Fibroblast of lung (primary cell): ENCODE data around the gene CASP6. TPM values are rescaled to one million over a fixed set of nuclear protein-coding genes. Genes with fewer than 3 reads are reported as not detected.
"Not testable (repeated sequence)": the region's sequence is repeated elsewhere in the genome, so short reads cannot be mapped to it uniquely, and the experiment has no call there.

ENCODE experiments used
- DNase-seq, 2 donors: peaks; one replicate each; pipeline versions ENCODE4 v3.0.0 to v3.0.0-alpha.2; 2010; ENCODE audit warnings: low read depth in 2 of 2
- H2AFZ ChIP-seq: 2 replicates; pipeline ENCODE4 v1.5.1; 2012; ENCODE audit warnings: low read length, control low read depth, inconsistent platforms
- H3K27ac ChIP-seq: 2 replicates; pipeline ENCODE4 v1.5.1; 2011; ENCODE audit warnings: low read length, control low read depth; ENCODE audit not compliant: insufficient read depth
- H3K27me3 ChIP-seq: 2 replicates; pipeline ENCODE4 v1.5.1; 2011; ENCODE audit warnings: mild to moderate bottlenecking, low read length; ENCODE audit not compliant: control insufficient read depth, insufficient read depth
- H3K36me3 ChIP-seq: 2 replicates; pipeline ENCODE4 v1.5.1; 2011; ENCODE audit warnings: low read length; ENCODE audit not compliant: control insufficient read depth, insufficient read depth
- H3K4me1 ChIP-seq: 2 replicates; pipeline ENCODE4 v1.5.1; 2011; ENCODE audit warnings: low read length; ENCODE audit not compliant: control insufficient read depth, insufficient read depth; ENCODE audit errors: extremely low read depth
- H3K4me2 ChIP-seq: 2 replicates; pipeline ENCODE4 v1.5.1; 2011; ENCODE audit warnings: low read length, control low read depth; ENCODE audit not compliant: insufficient read depth; ENCODE audit errors: extremely low read depth
- H3K4me3 ChIP-seq, 4 experiments: fragments of 200-600 bp in 1 of 4; sonication (generic) in 1 of 4; replicated peaks in 1 of 4; 2 replicates each; pipeline ENCODE4 v1.5.1; 2011 to 2016; ENCODE audit warnings: low read length in 4 of 4, low read depth in 3 of 4, mild to moderate bottlenecking in 3 of 4, control low read depth in 2 of 4, inconsistent platforms in 1 of 4, mixed read lengths in 1 of 4; ENCODE audit not compliant: insufficient read depth in 1 of 4; ENCODE audit errors: control extremely low read depth in 1 of 4
- H3K79me2 ChIP-seq: 2 replicates; pipeline ENCODE4 v1.5.1; 2012; ENCODE audit warnings: mild to moderate bottlenecking, low read length, inconsistent platforms; ENCODE audit not compliant: control insufficient read depth, insufficient read depth
- H3K9ac ChIP-seq: 2 replicates; pipeline ENCODE4 v1.5.1; 2011; ENCODE audit warnings: mild to moderate bottlenecking, low read length, control low read depth; ENCODE audit not compliant: insufficient read depth
- H3K9me3 ChIP-seq: 2 replicates; pipeline ENCODE4 v1.5.1; 2012; ENCODE audit warnings: low read depth, low read length; ENCODE audit not compliant: control insufficient read depth, insufficient read depth
- H4K20me1 ChIP-seq: 2 replicates; pipeline ENCODE4 v1.5.1; 2011; ENCODE audit warnings: low read length; ENCODE audit not compliant: control insufficient read depth, insufficient read depth; ENCODE audit errors: extremely low read depth
- CTCF ChIP-seq, 2 donors: IDR thresholded peaks in 1 of 2; conservative IDR thresholded peaks in 1 of 2; 1 replicate in 1 of 2; 2 replicates in 1 of 2; pipeline ENCODE4 v1.5.1; 2011 to 2012; ENCODE audit warnings: low read length in 2 of 2, control low read depth in 1 of 2, inconsistent platforms in 1 of 2, low read depth in 1 of 2, mild to moderate bottlenecking in 1 of 2
- EZH2 ChIP-seq: IDR thresholded peaks from 2 replicates; pipeline ENCODE4 v1.5.1; 2012; ENCODE audit warnings: low read length, control low read depth, mild to moderate bottlenecking; ENCODE audit errors: missing control alignments
- polyA plus RNA-seq, 2 donors: library from polyadenylated mRNA; depleted of rRNA in 1 of 2; stranded (reverse) in 1 of 2; unstranded in 1 of 2; fragments of >200 nt; gene quantifications; 2 replicates each; pipeline ENCODE4 v1.2.1, GENCODE V29; 2011 to 2012; ENCODE audit warnings: missing spikeins in 1 of 2
- total RNA-seq: library from RNA; depleted of rRNA; stranded (reverse); fragments of >200 nt; gene quantifications from 2 replicates; pipeline ENCODE4 v1.2.1, GENCODE V29; 2014

Gene CASP6
- total and polyA plus RNA-seq, 2 donors (not counting 1 experiment from before 2014, with no cell fraction given): 33.5 to 44.7 TPM

- Histone ChIP-seq H3K9ac (no peak overlapping the region), H3K36me3 (no peaks in the 10 kb centered on the region), H2AFZ (no peak overlapping the region), H3K4me1 (no peaks in the 10 kb centered on the region), H4K20me1 (no peaks in the 10 kb centered on the region), H3K4me3 (no peak overlapping the region), H3K27ac (no peak overlapping the region), H3K9me3 (no peaks in the 10 kb centered on the region), H3K4me2 (no peak overlapping the region), H3K79me2 (no peaks in the 10 kb centered on the region), H3K27me3 (no peaks in the 10 kb centered on the region)
- no peak for DNase-seq
- no peak for TF ChIP-seq EZH2
- TF ChIP-seq CTCF (conservative IDR thresholded peaks at IDR 0.05 in 1 of 2, IDR thresholded peaks at IDR 0.05 in 1 of 2; ENCODE audit: low read depth in 1 of 2, low read length in 2 of 2): no peak
Observed at GRCh38 chr4:109682875-109683274, 20.4 kb downstream of the CASP6 start.

DNA sequence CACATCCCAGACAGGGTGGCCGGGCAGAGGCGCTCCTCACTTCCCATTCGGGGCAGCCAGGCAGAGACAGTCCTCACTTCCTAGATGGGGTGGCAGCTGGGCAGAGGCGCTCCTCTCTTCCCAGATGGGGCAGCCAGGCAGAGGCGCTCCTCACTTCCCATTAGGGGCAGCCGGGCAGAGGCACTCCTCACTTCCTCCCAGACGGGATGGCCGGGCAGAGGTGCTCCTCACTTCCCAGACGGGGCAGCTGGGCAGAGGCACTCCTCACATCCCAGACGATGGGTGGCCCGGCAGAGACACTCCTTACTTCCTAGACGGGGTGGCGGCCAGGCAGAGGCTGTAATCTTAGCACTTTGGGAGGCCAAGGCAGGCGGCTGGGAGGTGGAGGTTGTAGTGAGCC is 24.3 kb downstream of the CASP6 start:
- H3K4me2 ChIP-seq, H3K4me3 ChIP-seq, DNase-seq, H3K9me3 ChIP-seq, H2AFZ ChIP-seq, H3K4me1 ChIP-seq, H3K36me3 ChIP-seq, H3K27ac ChIP-seq, H3K9ac ChIP-seq, H4K20me1 ChIP-seq, H3K27me3 ChIP-seq, H3K79me2 ChIP-seq: not testable (repeated sequence)

GRCh38 chr4:109678472-109678871 is 24.8 kb downstream of the CASP6 start:
- DNase-seq, H3K27ac ChIP-seq, H3K9me3 ChIP-seq, H3K27me3 ChIP-seq, H3K9ac ChIP-seq, H3K4me1 ChIP-seq, H2AFZ ChIP-seq, H3K79me2 ChIP-seq, H3K4me3 ChIP-seq, H3K36me3 ChIP-seq, H3K4me2 ChIP-seq, H4K20me1 ChIP-seq: not testable (repeated sequence)

DNA sequence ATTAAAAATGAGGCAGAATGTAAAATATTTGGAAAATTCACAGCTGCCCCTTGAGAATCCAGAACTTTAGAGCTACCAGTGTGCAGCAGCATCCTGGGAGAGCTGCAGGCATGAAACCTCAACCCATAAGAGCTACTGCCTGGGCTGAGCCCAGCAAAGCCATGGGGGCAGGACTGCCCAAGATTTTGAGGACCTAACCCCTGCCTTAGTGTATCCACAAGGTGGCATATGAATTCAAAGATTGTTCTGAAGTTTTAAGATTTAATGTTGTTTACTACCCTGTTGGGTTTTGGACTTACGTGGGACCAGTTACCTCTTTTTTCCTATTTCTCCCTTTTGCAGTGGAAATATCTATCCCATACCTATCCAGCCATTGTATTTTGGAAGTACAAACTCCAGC is 26.4 kb downstream of the CASP6 start:
- H3K27me3 ChIP-seq: no peaks in the 10 kb centered on the region
- no peak overlapping the region for H3K4me3 ChIP-seq
- H3K36me3 ChIP-seq: no peaks in the 10 kb centered on the region
- DNase-seq: no peak
- no peaks in the 10 kb centered on the region for H3K9me3 ChIP-seq
- no peak overlapping the region for H3K4me2 ChIP-seq
- no peak overlapping the region for H2AFZ ChIP-seq
- no peaks in the 10 kb centered on the region for H4K20me1 ChIP-seq
- H3K27ac ChIP-seq: no peak overlapping the region
- no peaks in the 10 kb centered on the region for H3K79me2 ChIP-seq
- no peaks in the 10 kb centered on the region for H3K4me1 ChIP-seq
- H3K9ac ChIP-seq: no peak overlapping the region
- TF ChIP-seq EZH2 (no peak), CTCF (conservative IDR thresholded peaks at IDR 0.05 in 1 of 2, IDR thresholded peaks at IDR 0.05 in 1 of 2; ENCODE audit: low read depth in 1 of 2, low read length in 2 of 2) (no peak)
